Astrocyte (in vitro differentiated cells and primary cell): ENCODE results near the gene STK35.

Experiments
- EZH2 ChIP-seq: IDR thresholded peaks from 2 replicates; pipeline ENCODE4 v1.6.1; 2012; ENCODE audit warnings: mild to moderate bottlenecking, low read length, inconsistent platforms; ENCODE audit not compliant: insufficient read depth
- TF ChIP-seq, protein P1 (sequence below): IDR thresholded peaks from 2 replicates; pipeline ENCODE4 v1.5.1; 2011; ENCODE audit warnings: low read depth, mild to moderate bottlenecking, inconsistent platforms, low read length, moderate library complexity; ENCODE audit not compliant: insufficient read depth

DNA sequence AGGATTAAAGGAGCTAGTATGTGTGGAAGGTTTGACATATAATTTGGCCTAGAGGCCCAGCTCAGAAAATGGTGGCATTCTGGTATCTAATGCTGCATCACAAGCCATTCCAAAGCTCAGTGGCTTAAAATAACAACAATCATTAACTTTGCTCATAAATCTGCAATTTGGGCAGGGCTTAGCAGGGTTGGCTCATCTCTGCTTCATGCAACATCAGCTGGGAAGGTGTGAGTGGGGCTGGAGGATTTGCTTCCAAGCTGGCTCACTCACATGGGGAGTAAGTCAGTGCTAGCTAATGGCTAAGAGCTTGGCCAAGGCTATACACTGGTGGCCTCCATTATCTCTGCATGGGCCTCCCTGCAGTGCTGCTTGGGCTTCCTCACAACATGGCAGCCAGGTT is 48.0 kb upstream of the STK35 start:
- TF ChIP-seq, protein P1, sequence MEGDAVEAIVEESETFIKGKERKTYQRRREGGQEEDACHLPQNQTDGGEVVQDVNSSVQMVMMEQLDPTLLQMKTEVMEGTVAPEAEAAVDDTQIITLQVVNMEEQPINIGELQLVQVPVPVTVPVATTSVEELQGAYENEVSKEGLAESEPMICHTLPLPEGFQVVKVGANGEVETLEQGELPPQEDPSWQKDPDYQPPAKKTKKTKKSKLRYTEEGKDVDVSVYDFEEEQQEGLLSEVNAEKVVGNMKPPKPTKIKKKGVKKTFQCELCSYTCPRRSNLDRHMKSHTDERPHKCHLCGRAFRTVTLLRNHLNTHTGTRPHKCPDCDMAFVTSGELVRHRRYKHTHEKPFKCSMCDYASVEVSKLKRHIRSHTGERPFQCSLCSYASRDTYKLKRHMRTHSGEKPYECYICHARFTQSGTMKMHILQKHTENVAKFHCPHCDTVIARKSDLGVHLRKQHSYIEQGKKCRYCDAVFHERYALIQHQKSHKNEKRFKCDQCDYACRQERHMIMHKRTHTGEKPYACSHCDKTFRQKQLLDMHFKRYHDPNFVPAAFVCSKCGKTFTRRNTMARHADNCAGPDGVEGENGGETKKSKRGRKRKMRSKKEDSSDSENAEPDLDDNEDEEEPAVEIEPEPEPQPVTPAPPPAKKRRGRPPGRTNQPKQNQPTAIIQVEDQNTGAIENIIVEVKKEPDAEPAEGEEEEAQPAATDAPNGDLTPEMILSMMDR = no peak
- no peak for TF ChIP-seq EZH2
